ENCODE data around the gene SLC12A7. TPM values are rescaled to one million over a fixed set of nuclear protein-coding genes. Genes with fewer than 3 reads are reported as not detected.

Gene SLC12A7
- polyA plus RNA-seq, 1 donor (not counting 4 experiments of a cell fraction or from before 2014, with no cell fraction given): 1.5 TPM

- H3K27me3 ChIP-seq (ENCODE audit: control insufficient read depth, extremely low read depth, insufficient read depth, low read length): peaks cover 17% of the 10 kb centered on the region
- dilution Hi-C loops (cut with MboI; ENCODE audit: extremely low pct_ligation_motif_present, low sequenced_read_pairs): no loop called here
Measured at GRCh38 chr5:1159774-1160406, 48.0 kb upstream of the SLC12A7 start.

DNA sequence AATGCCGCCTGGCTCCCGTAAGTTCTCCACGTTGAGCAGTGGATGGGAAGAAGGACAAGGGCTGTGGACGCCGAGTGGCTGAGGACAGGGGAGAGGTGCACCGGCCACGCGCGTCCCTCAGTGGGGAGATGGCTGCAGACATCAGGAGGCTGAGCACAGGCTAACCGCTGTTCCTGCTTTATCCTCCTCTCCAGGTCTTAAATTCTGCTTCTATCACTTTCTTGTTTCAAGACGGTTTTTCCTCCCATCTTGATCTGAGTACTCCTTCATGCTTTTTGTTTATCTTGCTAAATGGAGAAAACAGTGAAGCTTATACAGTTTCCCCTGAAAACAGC is 47.4 kb upstream of the SLC12A7 start:
- Histone ChIP-seq H3K4me2 (ENCODE audit: control insufficient read depth, extremely low read depth, insufficient read depth, low read depth, low read length) (no peak overlapping the region), H3K4me3 (ENCODE audit: control insufficient read depth in 2 of 3, extremely low read depth in 1 of 3, insufficient read depth in 2 of 3, low read depth in 1 of 3, low read length in 3 of 3) (no peak overlapping the region), H3K9me1 (ENCODE audit: control insufficient read depth, extremely low read depth, insufficient read depth, low read length) (no peaks in the 10 kb centered on the region), H3K27me3 (ENCODE audit: control insufficient read depth, extremely low read depth, insufficient read depth, low read length) (peaks cover 23% of the 10 kb centered on the region), H4K20me1 (ENCODE audit: control insufficient read depth, extremely low read depth, insufficient read depth, low read length) (no peaks in the 10 kb centered on the region), H3K27ac (ENCODE audit: control insufficient read depth, insufficient read depth, low read length) (no peak overlapping the region), H2AFZ (ENCODE audit: control insufficient read depth, low read length) (no peak overlapping the region), H3K36me3 (ENCODE audit: control insufficient read depth in 2 of 2, extremely low read depth in 1 of 2, insufficient read depth in 2 of 2, low read length in 2 of 2) (no peaks in the 10 kb centered on the region), H3K9ac (ENCODE audit: control insufficient read depth, extremely low read depth, insufficient read depth, low read length) (no peak overlapping the region), H3K79me2 (ENCODE audit: control insufficient read depth, insufficient read depth, low read length) (no peaks in the 10 kb centered on the region), H3K4me1 (ENCODE audit: control insufficient read depth, extremely low read depth, insufficient read depth, low read length) (peaks cover 10% of the 10 kb centered on the region), H3K9me3 (ENCODE audit: control insufficient read depth, low read depth, low read length) (peaks cover 21% of the 10 kb centered on the region)
- dilution Hi-C loops (cut with MboI; ENCODE audit: extremely low pct_ligation_motif_present, low sequenced_read_pairs): no loop called here
- TF ChIP-seq, protein P1, sequence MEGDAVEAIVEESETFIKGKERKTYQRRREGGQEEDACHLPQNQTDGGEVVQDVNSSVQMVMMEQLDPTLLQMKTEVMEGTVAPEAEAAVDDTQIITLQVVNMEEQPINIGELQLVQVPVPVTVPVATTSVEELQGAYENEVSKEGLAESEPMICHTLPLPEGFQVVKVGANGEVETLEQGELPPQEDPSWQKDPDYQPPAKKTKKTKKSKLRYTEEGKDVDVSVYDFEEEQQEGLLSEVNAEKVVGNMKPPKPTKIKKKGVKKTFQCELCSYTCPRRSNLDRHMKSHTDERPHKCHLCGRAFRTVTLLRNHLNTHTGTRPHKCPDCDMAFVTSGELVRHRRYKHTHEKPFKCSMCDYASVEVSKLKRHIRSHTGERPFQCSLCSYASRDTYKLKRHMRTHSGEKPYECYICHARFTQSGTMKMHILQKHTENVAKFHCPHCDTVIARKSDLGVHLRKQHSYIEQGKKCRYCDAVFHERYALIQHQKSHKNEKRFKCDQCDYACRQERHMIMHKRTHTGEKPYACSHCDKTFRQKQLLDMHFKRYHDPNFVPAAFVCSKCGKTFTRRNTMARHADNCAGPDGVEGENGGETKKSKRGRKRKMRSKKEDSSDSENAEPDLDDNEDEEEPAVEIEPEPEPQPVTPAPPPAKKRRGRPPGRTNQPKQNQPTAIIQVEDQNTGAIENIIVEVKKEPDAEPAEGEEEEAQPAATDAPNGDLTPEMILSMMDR (optimal IDR thresholded peaks at IDR 0.05 in 1 of 3, IDR thresholded peaks at IDR 0.05 in 1 of 3, conservative IDR thresholded peaks at IDR 0.05 in 1 of 3; ENCODE audit: extremely low read depth in 1 of 3, insufficient read depth in 2 of 3, low read length in 3 of 3): no peak
- TF ChIP-seq EZH2 (IDR thresholded peaks at IDR 0.05; ENCODE audit: low read length): no peak
- FAIRE-seq (no peak), DNase-seq (ENCODE audit: low read depth, low spot score) (no peak)

More at GRCh38 chr5:1159774-1160406, 48.0 kb upstream of the SLC12A7 start:
- Histone ChIP-seq H3K9ac (ENCODE audit: control insufficient read depth, extremely low read depth, insufficient read depth, low read length) (no peak overlapping the region), H3K4me2 (ENCODE audit: control insufficient read depth, extremely low read depth, insufficient read depth, low read depth, low read length) (no peak overlapping the region), H3K4me1 (ENCODE audit: control insufficient read depth, extremely low read depth, insufficient read depth, low read length) (peaks cover 10% of the 10 kb centered on the region), H3K9me3 (ENCODE audit: control insufficient read depth, low read depth, low read length) (peaks cover 21% of the 10 kb centered on the region), H2AFZ (ENCODE audit: control insufficient read depth, low read length) (no peak overlapping the region), H3K9me1 (ENCODE audit: control insufficient read depth, extremely low read depth, insufficient read depth, low read length) (no peaks in the 10 kb centered on the region), H3K36me3 (ENCODE audit: control insufficient read depth in 2 of 2, extremely low read depth in 1 of 2, insufficient read depth in 2 of 2, low read length in 2 of 2) (no peaks in the 10 kb centered on the region), H3K27ac (ENCODE audit: control insufficient read depth, insufficient read depth, low read length) (no peak overlapping the region), H3K4me3 (ENCODE audit: control insufficient read depth in 2 of 3, extremely low read depth in 1 of 3, insufficient read depth in 2 of 3, low read depth in 1 of 3, low read length in 3 of 3) (no peak overlapping the region), H4K20me1 (ENCODE audit: control insufficient read depth, extremely low read depth, insufficient read depth, low read length) (no peaks in the 10 kb centered on the region), H3K79me2 (ENCODE audit: control insufficient read depth, insufficient read depth, low read length) (no peaks in the 10 kb centered on the region)
- TF ChIP-seq EZH2 (IDR thresholded peaks at IDR 0.05; ENCODE audit: low read length): no peak
- TF ChIP-seq, protein P1 (optimal IDR thresholded peaks at IDR 0.05 in 1 of 3, IDR thresholded peaks at IDR 0.05 in 1 of 3, conservative IDR thresholded peaks at IDR 0.05 in 1 of 3; ENCODE audit: extremely low read depth in 1 of 3, insufficient read depth in 2 of 3, low read length in 3 of 3): no peak
- no peak for DNase-seq (ENCODE audit: low read depth, low spot score)
- no peak for FAIRE-seq

Measured in keratinocyte (primary cell).